IPS-15b (cell line): ENCODE measurements around the gene PCIF1.

Source experiments
- H3K27me3 ChIP-seq: one replicate; pipeline ENCODE4 v1.6.1; 2013; ENCODE audit warnings: low read length; ENCODE audit not compliant: control insufficient read depth, insufficient read depth
- H3K36me3 ChIP-seq: one replicate; pipeline ENCODE4 v1.6.1; 2013; ENCODE audit warnings: low read length; ENCODE audit not compliant: control insufficient read depth, insufficient read depth
- H3K4me1 ChIP-seq: one replicate; pipeline ENCODE4 v1.6.1; 2013; ENCODE audit warnings: mild to moderate bottlenecking, low read length; ENCODE audit not compliant: control insufficient read depth, insufficient read depth
- H3K4me3 ChIP-seq: one replicate; pipeline ENCODE4 v1.5.1; 2013; ENCODE audit warnings: low read depth, low read length
- H3K9ac ChIP-seq: one replicate; pipeline ENCODE4 v1.6.1; 2013; ENCODE audit warnings: low read depth, mild to moderate bottlenecking, low read length
- H3K9me3 ChIP-seq: one replicate; pipeline ENCODE4 v1.6.1; 2013; ENCODE audit warnings: mild to moderate bottlenecking, low read length; ENCODE audit not compliant: control insufficient read depth, insufficient read depth

PCIF1 gene

DNA sequence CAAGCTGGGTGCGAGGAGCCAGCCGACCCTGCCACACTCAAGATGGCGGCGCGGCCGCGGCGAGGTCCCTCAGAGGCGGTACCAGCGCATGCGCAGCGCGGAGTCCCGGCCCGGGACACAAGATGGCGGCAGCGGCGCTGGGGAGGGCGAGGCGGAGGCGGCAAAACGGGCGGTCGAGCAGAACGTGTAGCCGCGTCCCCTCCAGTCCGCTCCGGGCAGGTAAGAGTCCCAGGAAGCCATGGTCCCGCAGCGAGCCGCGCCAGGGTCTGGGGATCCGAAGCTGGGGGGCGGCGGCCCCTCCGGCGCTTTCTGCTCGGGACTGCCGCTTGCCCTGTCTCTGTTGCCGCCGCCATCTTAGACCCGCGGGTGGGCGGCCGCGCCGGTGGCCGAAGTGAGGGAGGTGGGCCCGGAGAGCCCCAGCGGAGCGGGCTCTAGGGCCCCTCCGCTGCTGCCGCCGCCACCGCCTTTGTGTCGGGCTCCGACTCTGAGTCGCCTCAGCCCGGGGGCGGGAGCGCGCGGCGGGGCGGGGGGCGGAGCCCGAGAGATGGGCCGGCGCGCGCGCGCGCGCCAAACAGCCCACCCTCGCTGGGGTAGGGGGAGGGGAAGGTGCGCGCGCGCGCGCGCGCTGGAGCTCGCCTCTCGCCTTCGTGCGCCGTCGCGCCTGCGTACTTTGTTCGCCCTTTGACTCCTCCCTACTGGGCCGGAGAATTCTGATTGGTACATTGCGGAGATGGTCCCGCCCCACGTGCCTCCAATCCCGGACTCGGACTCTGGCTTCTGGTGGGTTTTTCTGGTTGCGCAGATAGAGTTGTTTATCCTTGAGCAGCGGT lies at the start of gene PCIF1:
Gene PCIF1, plus strand, starts transcription at position 98 of the 830 bp plus-strand sequence. CDS start 4,317 bp downstream, outside the sequence.
- Histone ChIP-seq H3K27me3 (no peaks in the 10 kb centered on the region), H3K4me3 (peak within 1 kb of the TSS; percentile 80), H3K9me3 (no peaks in the 10 kb centered on the region), H3K9ac (peak within 1 kb of the TSS; percentile 99), H3K36me3 (peaks cover 3% of the 10 kb centered on the region), H3K4me1 (peaks cover 14% of the 10 kb centered on the region)

DNA sequence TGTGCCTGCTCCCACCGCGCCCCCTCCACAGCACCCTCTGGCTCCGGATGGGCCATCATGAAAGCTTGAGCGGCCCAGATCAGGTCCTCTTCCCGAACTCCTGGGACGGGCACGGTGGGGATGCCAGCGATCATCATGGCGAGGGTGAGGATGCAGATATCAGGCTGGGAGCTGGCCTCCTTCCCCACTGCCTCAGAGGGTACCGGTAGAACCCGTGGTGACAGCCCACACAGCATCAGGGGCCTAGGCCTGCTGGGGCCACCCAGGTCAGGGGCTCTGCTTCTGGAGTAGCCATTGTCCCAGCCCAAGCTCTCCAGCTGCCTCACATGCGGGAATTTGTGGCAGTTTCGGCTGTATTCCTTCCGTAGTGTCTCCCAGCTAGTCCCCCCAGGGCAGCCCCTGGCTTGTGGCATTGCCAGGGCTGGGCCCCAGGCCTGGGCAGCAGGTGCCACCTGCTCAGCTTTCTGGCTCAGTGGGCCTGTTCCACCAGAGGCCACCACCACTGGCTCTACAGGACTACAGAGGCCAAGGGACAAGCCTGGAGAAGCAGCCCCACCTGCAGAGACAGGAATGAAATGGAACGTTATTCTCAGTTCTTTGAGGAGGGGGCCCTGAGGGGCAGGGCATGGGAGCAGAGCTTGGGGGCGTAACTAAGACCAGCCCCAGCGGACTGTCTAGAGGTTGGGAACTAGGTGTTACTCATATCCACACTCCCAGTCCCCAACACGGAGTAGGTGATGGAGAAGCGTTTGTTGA lies 47.7 kb upstream of the PCIF1 start:
- no peaks in the 10 kb centered on the region for H3K9me3 ChIP-seq
- peaks cover 26% of the 10 kb centered on the region for H3K36me3 ChIP-seq
- H3K9ac ChIP-seq: no peak overlapping the region
- no peak overlapping the region for H3K4me3 ChIP-seq
- no peaks in the 10 kb centered on the region for H3K27me3 ChIP-seq
- no peaks in the 10 kb centered on the region for H3K4me1 ChIP-seq

DNA sequence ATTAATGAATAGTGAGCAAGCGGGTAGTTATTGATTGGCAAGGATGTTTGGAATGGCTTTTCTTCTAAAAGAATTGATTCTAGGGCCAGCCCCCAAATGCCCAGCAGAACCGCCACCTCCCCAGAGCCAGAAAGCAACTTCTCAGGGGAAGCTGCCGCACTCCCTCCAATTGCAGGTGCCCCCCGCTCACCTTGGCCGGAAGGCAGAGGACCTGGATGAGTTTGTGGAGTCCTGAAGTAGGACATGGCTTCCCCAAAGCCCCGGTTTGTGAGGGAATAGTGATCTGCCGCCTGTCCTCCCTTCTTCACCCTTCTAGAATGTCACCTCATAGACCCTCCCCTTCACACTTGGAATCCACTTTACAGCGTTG lies 47.2 kb upstream of the PCIF1 start, which contains the start of gene SPATA25:
Gene SPATA25, minus strand, starts transcription at position 277 of the 370 bp plus-strand sequence. Its CDS starts 32 bp downstream, at position 245.
- no peaks in the 10 kb centered on the region for H3K9me3 ChIP-seq
- peaks cover 26% of the 10 kb centered on the region for H3K36me3 ChIP-seq
- H3K9ac ChIP-seq: no peak within 1 kb of the TSS
- no peak within 1 kb of the TSS for H3K4me3 ChIP-seq
- H3K27me3 ChIP-seq: no peaks in the 10 kb centered on the region
- no peaks in the 10 kb centered on the region for H3K4me1 ChIP-seq

DNA sequence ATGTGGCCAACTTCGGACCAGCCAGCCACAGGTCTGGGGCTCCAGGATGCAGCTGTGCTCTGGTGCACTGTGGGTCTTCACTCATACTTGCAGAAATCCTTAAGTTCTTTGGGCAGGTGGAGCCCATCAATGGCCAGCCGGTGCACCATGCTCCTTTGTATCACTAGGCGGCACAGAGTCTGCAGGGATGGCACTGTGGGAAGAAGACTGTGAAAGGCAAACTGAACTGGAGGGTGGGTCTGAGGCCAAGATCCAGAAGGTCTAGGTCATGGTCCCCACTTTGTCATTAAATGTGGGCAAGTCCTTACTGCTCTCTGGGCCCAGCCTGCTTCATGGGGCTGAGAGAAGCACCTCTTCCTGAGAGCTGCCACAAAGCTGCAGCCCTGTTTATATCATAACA lies 45.8 kb upstream of the PCIF1 start:
- Histone ChIP-seq H3K36me3 (peaks cover 22% of the 10 kb centered on the region), H3K27me3 (no peaks in the 10 kb centered on the region), H3K4me1 (no peaks in the 10 kb centered on the region), H3K4me3 (no peak overlapping the region), H3K9ac (no peak overlapping the region), H3K9me3 (no peaks in the 10 kb centered on the region)

DNA sequence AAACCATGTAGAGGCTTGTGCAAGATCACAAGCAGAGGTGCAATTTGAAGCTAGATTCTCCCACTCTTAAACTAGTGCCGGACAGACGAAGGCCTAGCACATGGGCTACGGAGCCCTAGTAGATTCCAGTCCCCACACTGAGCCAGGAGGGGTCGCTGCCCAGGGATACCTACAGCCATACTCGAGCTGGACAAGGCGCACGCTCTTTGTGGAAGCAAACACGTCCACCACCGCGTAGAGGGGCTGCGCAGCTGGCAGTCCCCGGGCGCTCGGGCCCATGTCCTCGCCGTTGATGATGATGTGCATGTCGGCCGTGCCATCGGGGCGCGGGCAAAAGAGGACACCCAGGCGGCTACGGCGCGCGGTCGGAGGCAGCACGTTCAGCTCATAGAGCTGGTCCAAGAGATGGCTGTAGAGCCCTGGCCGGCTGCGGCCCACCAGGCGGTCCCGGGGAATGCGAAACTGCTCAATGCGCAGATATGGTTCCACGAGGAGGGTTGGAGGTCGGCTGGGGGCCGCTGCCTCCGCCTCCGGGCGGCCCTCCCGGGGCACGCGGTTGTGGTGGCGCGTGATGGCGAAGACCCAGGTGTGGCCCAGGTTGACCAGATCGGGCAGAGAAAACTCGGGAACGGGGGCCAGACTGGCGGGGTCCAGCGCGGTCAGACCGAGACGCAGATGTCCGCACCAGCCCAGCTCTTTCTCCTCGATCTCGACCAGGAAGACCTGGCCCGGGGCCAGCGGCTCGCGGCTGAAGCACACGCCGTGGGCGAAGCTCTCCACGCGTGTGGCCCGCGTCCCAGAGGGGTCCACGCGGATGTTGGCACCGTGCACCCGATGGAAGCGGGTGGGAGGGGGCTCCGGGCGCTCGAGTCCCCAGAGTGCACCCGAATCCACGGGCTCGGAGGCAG lies 44.2 kb upstream of the PCIF1 start:
- H3K4me1 ChIP-seq: no peaks in the 10 kb centered on the region
- H3K27me3 ChIP-seq: no peaks in the 10 kb centered on the region
- H3K9ac ChIP-seq: peak overlapping the region; percentile 65
- H3K4me3 ChIP-seq: peak overlapping the region; percentile 75
- H3K9me3 ChIP-seq: no peaks in the 10 kb centered on the region
- H3K36me3 ChIP-seq: peaks cover 28% of the 10 kb centered on the region

DNA sequence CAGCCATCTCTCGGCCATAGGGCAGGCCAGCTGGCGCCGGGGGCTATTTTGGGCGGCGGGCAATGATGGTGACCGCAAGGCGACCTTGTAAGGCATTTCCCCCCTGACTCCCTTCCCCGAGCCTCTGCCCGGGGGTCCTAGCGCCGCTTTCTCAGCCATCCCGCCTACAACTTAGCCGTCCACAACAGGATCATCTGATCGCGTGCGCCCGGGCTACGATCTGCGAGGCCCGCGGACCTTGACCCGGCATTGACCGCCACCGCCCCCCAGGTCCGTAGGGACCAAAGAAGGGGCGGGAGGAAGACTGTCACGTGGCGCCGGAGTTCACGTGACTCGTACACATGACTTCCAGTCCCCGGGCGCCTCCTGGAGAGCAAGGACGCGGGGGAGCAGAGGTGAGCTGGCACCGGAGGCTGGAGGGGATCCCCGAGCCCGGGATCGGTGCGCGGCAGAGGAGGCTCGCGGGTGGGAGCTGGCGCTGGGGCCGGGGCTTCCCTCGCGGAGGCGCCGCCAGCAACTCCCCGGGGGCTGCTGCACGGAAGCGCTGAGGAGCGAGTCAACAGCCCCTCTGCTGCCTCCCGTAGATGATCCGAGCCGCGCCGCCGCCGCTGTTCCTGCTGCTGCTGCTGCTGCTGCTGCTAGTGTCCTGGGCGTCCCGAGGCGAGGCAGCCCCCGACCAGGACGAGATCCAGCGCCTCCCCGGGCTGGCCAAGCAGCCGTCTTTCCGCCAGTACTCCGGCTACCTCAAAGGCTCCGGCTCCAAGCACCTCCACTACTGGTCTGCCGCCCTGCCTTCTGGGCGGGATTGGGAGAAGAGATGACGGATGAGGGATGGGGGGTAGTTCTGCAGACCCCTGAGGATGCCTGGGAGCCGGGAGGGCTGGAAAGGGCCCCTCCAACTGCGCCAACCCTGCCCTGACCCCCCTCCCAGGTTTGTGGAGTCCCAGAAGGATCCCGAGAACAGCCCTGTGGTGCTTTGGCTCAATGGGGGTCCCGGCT lies 43.2 kb upstream of the PCIF1 start, which contains the start of the genes CTSA and NEURL2:
Gene CTSA, plus strand, starts transcription at position 351 of the 999 bp plus-strand sequence. Its CDS starts 234 bp downstream, at position 585.
Gene NEURL2, minus strand, starts transcription at position 224 of the 999 bp plus-strand sequence. Its CDS starts 217 bp downstream, at position 7.
- Histone ChIP-seq H3K9me3 (no peaks in the 10 kb centered on the region), H3K36me3 (peaks cover 31% of the 10 kb centered on the region), H3K27me3 (no peaks in the 10 kb centered on the region), H3K4me1 (no peaks in the 10 kb centered on the region), H3K4me3 (peak within 1 kb of the TSS; percentile 75), H3K9ac (peak within 1 kb of the TSS; percentile 65)

DNA sequence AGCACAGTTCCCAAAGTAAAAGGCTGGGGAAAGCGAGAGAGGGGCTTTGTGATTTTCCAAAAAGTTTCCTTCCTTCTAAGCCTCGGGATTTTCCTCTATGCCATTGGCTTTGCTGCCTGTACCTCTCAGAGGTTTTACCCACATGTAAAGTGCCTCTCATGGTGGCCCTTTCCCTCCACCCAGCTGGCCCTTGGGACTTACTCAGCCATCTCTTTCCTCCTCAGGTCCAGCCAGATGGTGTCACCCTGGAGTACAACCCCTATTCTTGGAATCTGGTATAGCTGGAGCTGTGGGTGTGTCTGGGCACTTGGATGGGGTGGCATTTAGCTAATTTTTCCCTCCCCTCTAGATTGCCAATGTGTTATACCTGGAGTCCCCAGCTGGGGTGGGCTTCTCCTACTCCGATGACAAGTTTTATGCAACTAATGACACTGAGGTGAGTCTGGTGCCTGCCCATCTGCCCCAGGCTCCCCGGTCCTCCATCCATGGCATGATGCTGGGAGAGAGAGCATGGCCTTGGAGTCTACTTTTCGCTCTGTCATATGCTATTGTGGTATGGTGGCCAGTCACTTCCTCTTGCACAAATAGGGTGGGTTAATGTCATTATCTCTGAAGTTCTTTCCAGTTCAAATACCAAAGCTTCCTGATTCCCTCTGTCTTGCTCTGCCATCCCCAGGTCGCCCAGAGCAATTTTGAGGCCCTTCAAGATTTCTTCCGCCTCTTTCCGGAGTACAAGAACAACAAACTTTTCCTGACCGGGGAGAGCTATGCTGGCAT lies 42.2 kb upstream of the PCIF1 start:
- peak overlapping the region; percentile 75 for H3K4me3 ChIP-seq

DNA sequence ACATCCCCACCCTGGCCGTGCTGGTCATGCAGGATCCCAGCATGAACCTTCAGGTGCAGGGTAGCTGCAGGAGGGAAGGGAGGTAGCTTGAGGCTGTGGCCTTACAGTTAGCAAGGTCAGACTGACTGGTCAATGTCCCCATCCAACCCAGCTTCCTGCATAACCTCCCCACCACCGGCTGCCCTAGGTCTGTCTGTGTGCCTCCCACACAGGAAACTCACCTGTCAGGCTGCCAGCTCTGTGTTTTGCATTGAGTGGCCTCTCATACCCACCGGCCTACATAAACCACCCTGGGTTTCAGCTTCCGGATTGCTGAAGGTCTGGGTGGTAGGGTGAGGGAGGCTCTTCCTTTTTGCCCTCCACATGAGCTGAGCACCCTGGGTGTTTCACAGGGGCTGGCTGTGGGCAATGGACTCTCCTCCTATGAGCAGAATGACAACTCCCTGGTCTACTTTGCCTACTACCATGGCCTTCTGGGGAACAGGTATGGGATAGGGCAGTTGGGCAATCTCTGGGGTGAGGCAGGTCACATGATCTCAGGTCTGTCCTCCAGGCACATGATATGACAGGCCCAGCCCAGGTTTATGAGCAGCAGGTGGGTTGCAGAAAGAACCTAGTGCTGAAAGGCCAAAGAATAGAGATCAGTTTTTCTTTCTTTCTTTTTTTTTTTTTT lies 41.5 kb upstream of the PCIF1 start:
- H3K36me3 ChIP-seq: peaks cover 31% of the 10 kb centered on the region
- H3K4me1 ChIP-seq: no peaks in the 10 kb centered on the region
- H3K27me3 ChIP-seq: no peaks in the 10 kb centered on the region
- no peak overlapping the region for H3K4me3 ChIP-seq
- H3K9ac ChIP-seq: no peak overlapping the region
- H3K9me3 ChIP-seq: no peaks in the 10 kb centered on the region

More for the DNA sequence above, 42.2 kb upstream of the PCIF1 start:
- Histone ChIP-seq H3K9me3 (no peaks in the 10 kb centered on the region), H3K9ac (no peak overlapping the region), H3K4me1 (no peaks in the 10 kb centered on the region), H3K27me3 (no peaks in the 10 kb centered on the region), H3K36me3 (peaks cover 25% of the 10 kb centered on the region)

DNA sequence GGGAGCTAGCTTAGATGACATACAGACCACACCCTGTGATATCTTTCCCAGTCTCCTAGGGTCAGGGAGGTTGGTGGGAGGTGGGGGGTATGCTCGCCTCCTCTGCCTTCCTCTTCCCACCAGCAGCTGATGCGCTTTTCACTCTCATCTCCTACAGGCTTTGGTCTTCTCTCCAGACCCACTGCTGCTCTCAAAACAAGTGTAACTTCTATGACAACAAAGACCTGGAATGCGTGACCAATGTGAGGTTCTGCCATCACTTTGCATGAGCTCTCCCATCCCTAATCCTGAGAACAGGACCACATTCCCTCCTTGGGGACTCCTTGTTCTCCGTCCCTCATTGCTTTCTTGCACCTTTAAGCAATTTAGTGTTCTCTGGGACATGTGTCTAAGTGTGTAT lies 40.7 kb upstream of the PCIF1 start:
- Histone ChIP-seq H3K36me3 (peaks cover 37% of the 10 kb centered on the region), H3K27me3 (no peaks in the 10 kb centered on the region), H3K4me3 (no peak overlapping the region), H3K9ac (no peak overlapping the region), H3K9me3 (no peaks in the 10 kb centered on the region), H3K4me1 (no peaks in the 10 kb centered on the region)
